Natural killer cell (primary cell): ENCODE data around the gene PIM3. TPM values are rescaled to one million over a fixed set of nuclear protein-coding genes. Genes with fewer than 3 reads are reported as not detected.

ENCODE experiments used
- ATAC-seq, 3 donors: fragments of 150-1000 bp in 2 of 3; fragments of 200-7000 bp in 1 of 3; cut with Tn5 transposase; 1 replicate in 1 of 3; 2 replicates in 2 of 3; pipeline ENCODE4 v1.10.0; 2021; ENCODE audit warnings: mild to moderate bottlenecking in 2 of 3, moderate library complexity in 2 of 3
- DNase-seq, 2 donors: peaks; one replicate each; pipeline versions ENCODE4 v3.0.0 to v3.0.0-alpha.2; 2013 to 2021; ENCODE audit warnings: mixed read lengths in 1 of 2
- H3K27ac ChIP-seq: one replicate; pipeline ENCODE4 v1.5.1; 2013; ENCODE audit warnings: mild to moderate bottlenecking, low read length
- H3K27me3 ChIP-seq: one replicate; pipeline ENCODE4 v1.6.1; 2013; ENCODE audit warnings: low read length; ENCODE audit not compliant: control insufficient read depth, insufficient read depth
- H3K36me3 ChIP-seq: one replicate; pipeline ENCODE4 v1.6.1; 2013; ENCODE audit warnings: low read length; ENCODE audit not compliant: control insufficient read depth, insufficient read depth
- H3K4me1 ChIP-seq: one replicate; pipeline ENCODE4 v1.6.1; 2013; ENCODE audit warnings: low read length; ENCODE audit not compliant: control insufficient read depth, insufficient read depth
- H3K4me3 ChIP-seq: one replicate; pipeline ENCODE4 v1.5.1; 2013; ENCODE audit warnings: low read length
- H3K9me3 ChIP-seq: one replicate; pipeline ENCODE4 v1.6.1; 2013; ENCODE audit warnings: low read length; ENCODE audit not compliant: control insufficient read depth, insufficient read depth
- H3K27ac Mint-ChIP-seq, 2 donors: one replicate each; pipeline ENCODE4 v1.8.0; 2022; ENCODE audit warnings: mild to moderate bottlenecking in 2 of 2, mixed read lengths in 2 of 2, moderate library complexity in 1 of 2
- H3K27me3 Mint-ChIP-seq, 2 donors: one replicate each; pipeline ENCODE4 v1.8.0; 2022; ENCODE audit warnings: low read depth in 2 of 2, mixed read lengths in 2 of 2
- H3K36me3 Mint-ChIP-seq: one replicate; pipeline ENCODE4 v1.8.0; 2022; ENCODE audit warnings: mixed read lengths
- H3K4me1 Mint-ChIP-seq, 2 donors: one replicate each; pipeline ENCODE4 v1.8.0; 2022; ENCODE audit warnings: mixed read lengths in 2 of 2
- H3K4me3 Mint-ChIP-seq: one replicate; pipeline ENCODE4 v1.8.0; 2022; ENCODE audit warnings: mild to moderate bottlenecking, moderate library complexity, mixed read lengths
- H3K9me3 Mint-ChIP-seq, 2 donors: one replicate each; pipeline ENCODE4 v1.8.0; 2022; ENCODE audit warnings: mixed read lengths in 2 of 2
- CTCF ChIP-seq: fragments of 200-600 bp; IDR thresholded peaks from one replicate; pipeline ENCODE4 v1.8.0; 2022; ENCODE audit warnings: antibody characterized with exemption
- WGBS: methylation state at CpG from one replicate; pipeline ENCODE4 v1.1.7; 2013; ENCODE audit warnings: missing lambda C conversion rate; ENCODE audit not compliant: insufficient coverage; 5-methylcytosine and 5-hydroxymethylcytosine counted together
- intact Hi-C: fragments of 100-400 bp; cut with micrococcal nuclease; formaldehyde crosslinking; loops from one replicate; pipeline ENCODE4 v1.14.2; 2022
- total RNA-seq, 4 donors: library from RNA; stranded (reverse); fragments of 120-200 nt in 1 of 4; gene quantifications; one replicate each; pipeline versions ENCODE4 v1.2.3 to v1.2.4, GENCODE V29; 2013 to 2022

PIM3 gene
- 100 to 1,000 TPM; 107 to 130 (median 129) TPM for total RNA-seq
- total RNA-seq (2013) = 23.2 TPM

- H3K36me3 Mint-ChIP-seq = no peaks in the 10 kb centered on the region
- intact Hi-C loops = loop anchor here (2.0 kb wide), 1 partner anchor 24 kb away; no protein-coding TSS in a partner anchor
- no peaks in the 10 kb centered on the region for H3K27me3 Mint-ChIP-seq
- peak within 1 kb of the TSS; percentile 90 for H3K4me3 Mint-ChIP-seq
- H3K27ac Mint-ChIP-seq = peak within 1 kb of the TSS; percentile 88 to 90
- peak within 1 kb of the TSS; percentile 60 for H3K4me3 ChIP-seq
- DNase-seq (peak; percentile 89 to 96), ATAC-seq (peak; percentile 70 to 87 (median 77))
- peak within 1 kb of the TSS; percentile 86 for H3K27ac ChIP-seq
- peaks cover 5 to 26% of the 10 kb centered on the region in 2 donors for H3K4me1 Mint-ChIP-seq
- peaks cover 35% of the 10 kb centered on the region for H3K4me1 ChIP-seq
- no peaks in the 10 kb centered on the region for H3K27me3 ChIP-seq
- H3K9me3 Mint-ChIP-seq = no peaks in the 10 kb centered on the region
- no peak for TF ChIP-seq CTCF
- H3K36me3 ChIP-seq = peaks cover 19% of the 10 kb centered on the region
- under 1% methylated on average over 137 of the region's 137 CpGs for WGBS
- no peaks in the 10 kb centered on the region for H3K9me3 ChIP-seq
Observed at GRCh38 chr22:49960159-49961004, at the start of gene PIM3. Gene PIM3 (plus strand): TSS chr22:49960772. CDS start chr22:49960948, 176 bp downstream.

- 98% methylated on average over 30 of the region's 30 CpGs for WGBS
- Mint-ChIP-seq H3K4me1 (peaks cover 7 to 8% of the 10 kb centered on the region in 2 donors), H3K36me3 (no peaks in the 10 kb centered on the region), H3K27me3 (no peaks in the 10 kb centered on the region), H3K9me3 (no peaks in the 10 kb centered on the region), H3K4me3 (no peak overlapping the region), H3K27ac (no peak overlapping the region)
- no peaks in the 10 kb centered on the region for H3K27me3 ChIP-seq
- no peak overlapping the region for H3K27ac ChIP-seq
- ATAC-seq (no peak), DNase-seq (no peak)
- peaks cover 7% of the 10 kb centered on the region for H3K4me1 ChIP-seq
- peaks cover 34% of the 10 kb centered on the region for H3K36me3 ChIP-seq
- TF ChIP-seq CTCF = no peak
- no peaks in the 10 kb centered on the region for H3K9me3 ChIP-seq
- intact Hi-C loops = loop anchor here (10.0 kb wide), 1 partner anchor 57 kb away; the partner anchor contains the start of gene ZBED4
- H3K4me3 ChIP-seq = no peak overlapping the region
Observed at GRCh38 chr22:49911881-49912625, 48.5 kb upstream of the PIM3 start.

- intact Hi-C loops = loop anchor here (10.0 kb wide), 1 partner anchor 58 kb away; the partner anchor contains the start of gene ZBED4
- peaks cover 16% of the 10 kb centered on the region for H3K4me1 ChIP-seq
- H3K9me3 Mint-ChIP-seq = no peaks in the 10 kb centered on the region
- no peak for TF ChIP-seq CTCF
- no peak overlapping the region for H3K27ac ChIP-seq
- ATAC-seq (no peak), DNase-seq (no peak)
- H3K9me3 ChIP-seq = no peaks in the 10 kb centered on the region
- no peak overlapping the region for H3K27ac Mint-ChIP-seq
- H3K4me1 Mint-ChIP-seq = no peaks in the 10 kb centered on the region
- H3K4me3 Mint-ChIP-seq = no peak overlapping the region
- 97% methylated on average over 14 of the region's 14 CpGs for WGBS
- peaks cover 26% of the 10 kb centered on the region for H3K36me3 ChIP-seq
- no peaks in the 10 kb centered on the region for H3K27me3 ChIP-seq
- H3K27me3 Mint-ChIP-seq = no peaks in the 10 kb centered on the region
- no peaks in the 10 kb centered on the region for H3K36me3 Mint-ChIP-seq
- no peak overlapping the region for H3K4me3 ChIP-seq
Observed at GRCh38 chr22:49913026-49913425, 47.5 kb upstream of the PIM3 start.
